Dedifferentiated amniotic fluid mesenchymal stem cell (primary cell): Measurements from ENCODE around the gene FANCI.

Experiments used
- DNase-seq: peaks from one replicate; pipeline ENCODE4 v3.0.0-alpha.2; 2016; ENCODE audit errors: extremely low spot score

The FANCI gene

GRCh38 chr15:89361451-89362202 lies 117.8 kb downstream of the FANCI start:
- peak; percentile 15 for DNase-seq

GRCh38 chr15:89362203-89363101 lies 118.7 kb downstream of the FANCI start:
- DNase-seq: no peak

- no peak for DNase-seq
Measured at GRCh38 chr15:89363133-89363532, 119.4 kb downstream of the FANCI start.

DNA sequence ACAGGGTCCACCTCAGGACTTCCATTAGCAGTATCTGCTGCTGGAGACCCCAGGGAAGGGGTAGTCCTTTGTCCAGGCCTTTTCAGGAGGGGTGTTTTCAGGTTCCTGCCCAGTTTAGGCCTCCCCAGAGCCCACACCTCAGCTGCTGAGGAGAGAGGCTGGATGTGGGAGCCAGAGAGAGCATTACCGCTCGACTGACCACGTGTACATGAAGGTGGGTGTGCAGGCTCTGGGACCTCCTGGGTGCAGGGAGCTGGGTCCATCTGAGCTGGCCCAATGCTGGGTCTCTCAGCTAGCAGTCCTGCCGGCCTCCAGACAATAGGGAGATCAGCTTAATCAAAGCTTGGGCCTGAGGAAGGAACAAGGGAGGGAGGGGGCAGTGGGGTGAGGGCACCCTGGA lies 120.0 kb downstream of the FANCI start:
- no peak for DNase-seq

GRCh38 chr15:89364341-89364740 lies 120.6 kb downstream of the FANCI start:
- DNase-seq: no peak

- no peak for DNase-seq
Measured at GRCh38 chr15:89364741-89365450, 121.1 kb downstream of the FANCI start.

DNA sequence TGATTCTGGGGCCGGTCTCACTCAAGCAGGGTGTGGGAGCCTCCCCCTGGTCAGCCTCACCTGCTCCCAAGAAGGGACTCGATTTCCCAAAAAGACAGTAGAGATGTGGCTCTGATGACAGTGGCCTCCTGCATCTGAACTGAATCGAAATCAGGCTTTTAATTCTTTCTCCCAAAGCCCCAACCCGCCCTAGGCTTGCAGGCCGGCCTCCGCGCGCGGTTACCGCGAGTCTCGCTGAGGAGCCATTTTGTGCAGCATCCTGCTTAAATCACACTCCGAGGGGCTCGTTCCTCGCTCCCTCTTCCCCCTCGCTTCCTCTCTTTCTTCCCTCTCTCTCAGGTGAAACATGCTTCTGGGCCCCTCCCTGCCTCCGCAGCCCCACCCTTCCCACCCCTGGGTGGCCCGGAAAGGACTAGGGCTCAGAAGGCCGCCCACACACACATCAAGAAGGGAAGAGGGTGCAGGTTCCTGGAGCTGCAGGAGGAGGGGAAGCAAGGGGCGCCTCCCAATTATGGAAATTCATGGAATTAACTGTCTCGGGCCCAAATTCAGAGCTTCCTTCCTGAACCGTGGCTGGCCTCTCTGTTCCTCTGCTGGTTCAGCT lies 121.8 kb downstream of the FANCI start:
- no peak for DNase-seq
